H1 (cell line): ENCODE data around the gene BATF3. TPM values are rescaled to one million over a fixed set of nuclear protein-coding genes. Genes with fewer than 3 reads are reported as not detected.

Experiments
- CTCF ChIA-PET: fragments of 300-600 bp; sonication (Branson Sonifier 250); formaldehyde crosslinking; loops from one replicate; lab custom pipeline; 2021; ENCODE audit not compliant: partially characterized antibody; lab: Charles Lee
- POLR2A ChIA-PET: fragments of 300-600 bp; sonication (Branson Sonifier 250); formaldehyde crosslinking; loops from one replicate; lab custom pipeline; 2021; ENCODE audit warnings: inconsistent platforms; ENCODE audit not compliant: partially characterized antibody; lab: Charles Lee
- DNase-seq, 2 experiments: peaks; one replicate each; pipeline versions ENCODE4 v3.0.0 to v3.0.0-alpha.2; 2010 to 2022; ENCODE audit warnings: low spot score in 2 of 2, low read depth in 1 of 2, mixed read lengths in 1 of 2
- FAIRE-seq: peaks from 2 replicates; lab custom pipeline; 2011; peaks lifted over from hg19 to GRCh38; lab: Jason Lieb, UNC
- H2AFZ ChIP-seq: 2 replicates; pipeline ENCODE4 v1.8.1; 2012; ENCODE audit warnings: low read length, inconsistent platforms
- H2AK5ac ChIP-seq: 2 replicates; pipeline ENCODE4 v1.6.1; 2013; ENCODE audit warnings: low read depth, low read length
- H2BK120ac ChIP-seq: replicated peaks from 2 replicates; pipeline ENCODE3; 2013; ENCODE audit warnings: low read depth, low read length, inconsistent platforms
- H2BK12ac ChIP-seq: 2 replicates; pipeline ENCODE4 v1.6.1; 2013; ENCODE audit warnings: low read depth, low read length
- H2BK15ac ChIP-seq: 2 replicates; pipeline ENCODE4 v1.6.1; 2013; ENCODE audit warnings: low read length
- H2BK20ac ChIP-seq: 2 replicates; pipeline ENCODE4 v1.6.1; 2013; ENCODE audit warnings: low read length
- H2BK5ac ChIP-seq: 2 replicates; pipeline ENCODE4 v1.6.1; 2013; ENCODE audit warnings: low read depth, low read length
- H3K14ac ChIP-seq: 2 replicates; pipeline ENCODE4 v1.6.1; 2013; ENCODE audit warnings: inconsistent platforms; ENCODE audit not compliant: insufficient read length
- H3K18ac ChIP-seq: 2 replicates; pipeline ENCODE4 v1.6.1; 2013; ENCODE audit warnings: low read length; ENCODE audit errors: extremely low read depth
- H3K23ac ChIP-seq: 2 replicates; pipeline ENCODE4 v1.6.1; 2013; ENCODE audit warnings: inconsistent platforms; ENCODE audit not compliant: insufficient read length
- H3K23me2 ChIP-seq: 2 replicates; pipeline ENCODE4 v1.6.1; 2013; ENCODE audit warnings: low read depth, low read length
- H3K27ac ChIP-seq: 2 replicates; pipeline ENCODE4 v1.6.1; 2011; ENCODE audit warnings: low read depth, low read length, inconsistent platforms
- H3K27me3 ChIP-seq, 4 experiments: replicated peaks in 1 of 4; 1 replicate in 1 of 4; 2 replicates in 3 of 4; pipeline versions ENCODE4 v1.6.1 to v1.8.1; 2011 to 2013; ENCODE audit warnings: low read length in 3 of 4, mild to moderate bottlenecking in 3 of 4, inconsistent platforms in 2 of 4, mixed read lengths in 2 of 4, moderate library complexity in 1 of 4; ENCODE audit not compliant: control insufficient read depth in 3 of 4, insufficient read depth in 3 of 4; ENCODE audit errors: extremely low read depth in 1 of 4
- H3K36me3 ChIP-seq, 4 experiments: 2 replicates each; pipeline versions ENCODE4 v1.6.1 to v1.8.1; 2011 to 2013; ENCODE audit warnings: mild to moderate bottlenecking in 4 of 4, low read length in 3 of 4, moderate library complexity in 2 of 4, control low read depth in 1 of 4, inconsistent platforms in 1 of 4; ENCODE audit not compliant: insufficient read depth in 4 of 4, control insufficient read depth in 2 of 4
- H3K4ac ChIP-seq: replicated peaks from 2 replicates; pipeline ENCODE3; 2013; ENCODE audit warnings: low read length, low read depth, mixed read lengths, inconsistent platforms; ENCODE audit not compliant: insufficient read length
- H3K4me1 ChIP-seq, 4 experiments: replicated peaks in 1 of 4; 1 replicate in 1 of 4; 2 replicates in 3 of 4; pipeline versions ENCODE4 v1.6.1 to v1.8.1; 2011 to 2013; ENCODE audit warnings: low read length in 3 of 4, inconsistent platforms in 2 of 4, mixed read lengths in 1 of 4; ENCODE audit not compliant: insufficient read depth in 4 of 4, control insufficient read depth in 3 of 4
- H3K4me2 ChIP-seq, 2 experiments: 2 replicates each; pipeline versions ENCODE4 v1.6.1 to v1.8.1; 2011 to 2013; ENCODE audit warnings: low read depth in 2 of 2, low read length in 2 of 2, control low read depth in 1 of 2, inconsistent platforms in 1 of 2, mild to moderate bottlenecking in 1 of 2; ENCODE audit not compliant: insufficient read depth in 1 of 2
- H3K4me3 ChIP-seq, 4 experiments: fragments of 200-600, 300-600 bp in 1 of 4; sonication (generic), shearing (Covaris generic), sonication (Bioruptor Twin) in 1 of 4; 2 replicates each; pipeline versions ENCODE4 v1.5.1 to v1.8.1; 2011 to 2016; ENCODE audit warnings: low read length in 4 of 4, low read depth in 3 of 4, control low read depth in 2 of 4, inconsistent platforms in 2 of 4, mild to moderate bottlenecking in 2 of 4, mixed read lengths in 1 of 4, moderate library complexity in 1 of 4; ENCODE audit not compliant: insufficient read depth in 2 of 4; ENCODE audit errors: extremely low read depth in 1 of 4
- H3K56ac ChIP-seq: replicated peaks from 2 replicates; pipeline ENCODE3; 2013; ENCODE audit warnings: low read depth, mild to moderate bottlenecking, mixed read lengths, low read length, inconsistent platforms; ENCODE audit not compliant: insufficient read length
- H3K79me1 ChIP-seq: 2 replicates; pipeline ENCODE4 v1.6.1; 2013; ENCODE audit warnings: low read depth, low read length, control low read depth
- H3K79me2 ChIP-seq, 2 experiments: 2 replicates each; pipeline versions ENCODE4 v1.6.1 to v1.8.1; 2012 to 2013; ENCODE audit warnings: low read length in 2 of 2, mild to moderate bottlenecking in 2 of 2, inconsistent platforms in 1 of 2; ENCODE audit not compliant: insufficient read depth in 2 of 2, control insufficient read depth in 1 of 2
- H3K9ac ChIP-seq, 4 experiments: replicated peaks in 1 of 4; 1 replicate in 1 of 4; 2 replicates in 3 of 4; pipeline versions ENCODE4 v1.6.1 to v1.8.1; 2011 to 2013; ENCODE audit warnings: low read depth in 3 of 4, low read length in 3 of 4, control low read depth in 2 of 4, mild to moderate bottlenecking in 2 of 4, moderate library complexity in 2 of 4, inconsistent platforms in 1 of 4; ENCODE audit errors: extremely low read depth in 1 of 4
- H3K9me3 ChIP-seq, 2 experiments: 2 replicates each; pipeline versions ENCODE4 v1.6.1 to v1.8.1; 2012 to 2013; ENCODE audit warnings: mild to moderate bottlenecking in 2 of 2, moderate library complexity in 2 of 2, control low read depth in 1 of 2, inconsistent platforms in 1 of 2, low read depth in 1 of 2, low read length in 1 of 2, mixed read lengths in 1 of 2; ENCODE audit not compliant: insufficient read depth in 2 of 2
- H4K20me1 ChIP-seq, 2 experiments: replicated peaks in 1 of 2; 2 replicates each; pipeline versions ENCODE3 to v1.8.1; 2011 to 2013; ENCODE audit warnings: inconsistent platforms in 2 of 2, low read length in 2 of 2, mild to moderate bottlenecking in 1 of 2; ENCODE audit not compliant: insufficient read depth in 2 of 2, control insufficient read depth in 1 of 2
- H4K5ac ChIP-seq: 2 replicates; pipeline ENCODE4 v1.6.1; 2013; ENCODE audit warnings: low read length, low read depth, mixed read lengths, inconsistent platforms; ENCODE audit not compliant: insufficient read length
- H4K8ac ChIP-seq: 2 replicates; pipeline ENCODE4 v1.8.0; 2013; ENCODE audit warnings: mild to moderate bottlenecking, moderate library complexity, low read length, inconsistent platforms; ENCODE audit not compliant: insufficient read depth; ENCODE audit errors: extremely low read depth
- H4K91ac ChIP-seq: replicated peaks from 2 replicates; pipeline ENCODE3; 2013; ENCODE audit warnings: low read length, mixed read lengths, inconsistent platforms; ENCODE audit not compliant: insufficient read length
- BRCA1 ChIP-seq: IDR thresholded peaks from 2 replicates; pipeline ENCODE4 v1.6.1; 2012; ENCODE audit warnings: low read depth, low read length, improper control_type of control experiment
- EP300 ChIP-seq, 2 experiments: IDR thresholded peaks; 1 replicate in 1 of 2; 2 replicates in 1 of 2; pipeline ENCODE4 v1.6.1; 2011 to 2012; ENCODE audit warnings: low read depth in 2 of 2, low read length in 2 of 2, mild to moderate bottlenecking in 2 of 2, borderline replicate concordance in 1 of 2, inconsistent platforms in 1 of 2, moderate library complexity in 1 of 2
- NANOG ChIP-seq: IDR thresholded peaks from 2 replicates; pipeline ENCODE4 v1.6.1; 2011; ENCODE audit warnings: low read length, low read depth, mild to moderate bottlenecking, inconsistent platforms; ENCODE audit not compliant: insufficient read depth, poor library complexity, severe bottlenecking
- SP2 ChIP-seq: IDR thresholded peaks from 2 replicates; pipeline ENCODE4 v1.6.1; 2012; ENCODE audit warnings: mild to moderate bottlenecking, low read length, inconsistent platforms
- WGBS, 2 experiments: shearing (Covaris generic) in 1 of 2; methylation state at CpG; one replicate each; pipeline versions ENCODE4 v1.1.6 to v1.1.7; 2013 to 2015; ENCODE audit warnings: low lambda C conversion rate in 2 of 2, mixed read lengths in 2 of 2, inconsistent platforms in 1 of 2, low coverage in 1 of 2, missing lambda C conversion rate in 1 of 2; ENCODE audit not compliant: insufficient replicate concordance in 2 of 2, insufficient coverage in 1 of 2, insufficient read length in 1 of 2; ENCODE audit errors: extremely low coverage in 1 of 2, missing lambda C conversion rate in 1 of 2; 5-methylcytosine and 5-hydroxymethylcytosine counted together
- polyA plus RNA-seq, 7 experiments: library from polyadenylated mRNA; depleted of rRNA in 3 of 7; stranded (reverse) in 5 of 7; unstranded in 2 of 7; fragments of >200 nt in 5 of 7; fragments of 200-250 nt in 2 of 7; gene quantifications; 1 replicate in 5 of 7; 2 replicates in 1 of 7; 4 replicates in 1 of 7; pipeline versions ENCODE4 v1.2.1 to v1.2.3, GENCODE V29; 2011 to 2013; ENCODE audit warnings: missing spikeins in 2 of 7, mixed read lengths in 2 of 7
- total RNA-seq: library from RNA; stranded (reverse); fragmentation: NEBNext Ultra II Directional; extraction: Animal tissue kit (Norgen Biotek cat#: 25700); gene quantifications from 2 replicates; pipeline ENCODE4 v1.2.1, GENCODE V29; 2021

BATF3 gene
- total and polyA plus RNA-seq, 2 of the 8 experiments (the other 6 are each of a cell fraction or from before 2014, with no cell fraction given), result 6.3 TPM

- WGBS, 2 experiments, result 89% methylated on average over 1 of the region's 1 CpG; no CpG with 5 or more reads in 1 of the 2 experiments
- H3K79me2 ChIP-seq, result no peaks in the 10 kb centered on the region
- H3K9me3 ChIP-seq, result peaks cover 3% of the 10 kb centered on the region in 2 experiments; a peak in 2 of 4 replicates
- H3K23me2 ChIP-seq, result peaks cover 3% of the 10 kb centered on the region; the same call in 1 of the 2 replicates
- no peak overlapping the region for H2AFZ ChIP-seq
- H3K9ac ChIP-seq, result no peak overlapping the region
- H4K20me1 ChIP-seq, result no peaks in the 10 kb centered on the region
- no peak overlapping the region for H4K8ac ChIP-seq
- no peak overlapping the region for H2AK5ac ChIP-seq
- no peak for TF ChIP-seq SP2
- no peak for TF ChIP-seq EP300 (IDR thresholded peaks at IDR 0.05; ENCODE audit: borderline replicate concordance in 1 of 2, low read depth in 2 of 2, low read length in 2 of 2)
- no peak for TF ChIP-seq NANOG
- TF ChIP-seq BRCA1, result no peak
- no peak overlapping the region for H4K91ac ChIP-seq
- no peaks in the 10 kb centered on the region for H3K79me1 ChIP-seq
- no peak overlapping the region for H4K5ac ChIP-seq
- H2BK12ac ChIP-seq, result no peak overlapping the region
- H3K4me2 ChIP-seq, result no peak overlapping the region
- H3K4me1 ChIP-seq, result peaks cover 0 to 3% (median 0%) of the 10 kb centered on the region in 4 experiments; a peak in 1 of 7 replicates
- no peaks in the 10 kb centered on the region for H3K27me3 ChIP-seq
- POLR2A ChIA-PET, result interaction anchor here (1.6 kb wide), 1 partner anchor 44 kb away, joined by 5 read pairs; the partner anchor contains the start of gene ATF3
- no peak overlapping the region for H2BK5ac ChIP-seq
- FAIRE-seq (no peak), DNase-seq (peak in 1 of 2 experiments; percentile 8)
- H3K56ac ChIP-seq, result no peak overlapping the region
- H3K4ac ChIP-seq, result no peak overlapping the region
- H3K27ac ChIP-seq, result no peak overlapping the region
- CTCF ChIA-PET, result interaction anchor here (0.6 to 4.1 kb wide), 9 partner anchors 12 to 197 kb away, joined by 3 to 19 read pairs (median 4); no protein-coding TSS in a partner anchor
- no peaks in the 10 kb centered on the region for H3K36me3 ChIP-seq
- H3K14ac ChIP-seq, result no peak overlapping the region
- no peak overlapping the region for H2BK15ac ChIP-seq
- no peak overlapping the region for H2BK20ac ChIP-seq
- no peak overlapping the region for H3K4me3 ChIP-seq
- H2BK120ac ChIP-seq, result no peak overlapping the region
- H3K23ac ChIP-seq, result no peak overlapping the region
- H3K18ac ChIP-seq, result no peak overlapping the region
Observed at GRCh38 chr1:212652609-212653008, 47.0 kb downstream of the BATF3 start.
